ENCODE measurements around the gene ZPLD1. TPM values are rescaled to one million over a fixed set of nuclear protein-coding genes. Genes with fewer than 3 reads are reported as not detected.

Gene ZPLD1
- total and polyA plus RNA-seq, 4 donors: 0.05 TPM; not detected in 3

GRCh38 chr3:102464261-102464660, 29.4 kb downstream of the ZPLD1 start:
- no peak overlapping the region for H3K27ac ChIP-seq (ENCODE audit: low read depth in 1 of 2, low read length in 1 of 2)
- H3K27me3 ChIP-seq (ENCODE audit: control insufficient read depth in 3 of 3, insufficient read depth in 3 of 3, low read length in 2 of 3): no peaks in the 10 kb centered on the region
- ATAC-seq (ENCODE audit: insufficient read depth, low FRiP score) (no peak), DNase-seq (no peak)
- peaks cover 0 to 5% (median 0%) of the 10 kb centered on the region in 5 donors for H3K4me1 ChIP-seq (ENCODE audit: control insufficient read depth in 5 of 5, insufficient read depth in 5 of 5, low read length in 5 of 5)
- no peaks in the 10 kb centered on the region for H3K36me3 ChIP-seq (ENCODE audit: control insufficient read depth in 4 of 4, insufficient read depth in 4 of 4, low read length in 4 of 4)
- TF ChIP-seq, protein P1, sequence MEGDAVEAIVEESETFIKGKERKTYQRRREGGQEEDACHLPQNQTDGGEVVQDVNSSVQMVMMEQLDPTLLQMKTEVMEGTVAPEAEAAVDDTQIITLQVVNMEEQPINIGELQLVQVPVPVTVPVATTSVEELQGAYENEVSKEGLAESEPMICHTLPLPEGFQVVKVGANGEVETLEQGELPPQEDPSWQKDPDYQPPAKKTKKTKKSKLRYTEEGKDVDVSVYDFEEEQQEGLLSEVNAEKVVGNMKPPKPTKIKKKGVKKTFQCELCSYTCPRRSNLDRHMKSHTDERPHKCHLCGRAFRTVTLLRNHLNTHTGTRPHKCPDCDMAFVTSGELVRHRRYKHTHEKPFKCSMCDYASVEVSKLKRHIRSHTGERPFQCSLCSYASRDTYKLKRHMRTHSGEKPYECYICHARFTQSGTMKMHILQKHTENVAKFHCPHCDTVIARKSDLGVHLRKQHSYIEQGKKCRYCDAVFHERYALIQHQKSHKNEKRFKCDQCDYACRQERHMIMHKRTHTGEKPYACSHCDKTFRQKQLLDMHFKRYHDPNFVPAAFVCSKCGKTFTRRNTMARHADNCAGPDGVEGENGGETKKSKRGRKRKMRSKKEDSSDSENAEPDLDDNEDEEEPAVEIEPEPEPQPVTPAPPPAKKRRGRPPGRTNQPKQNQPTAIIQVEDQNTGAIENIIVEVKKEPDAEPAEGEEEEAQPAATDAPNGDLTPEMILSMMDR (IDR thresholded peaks at IDR 0.05; ENCODE audit: control extremely low read depth, extremely low read depth): no peak
- H3K9me3 ChIP-seq (ENCODE audit: control insufficient read depth in 4 of 4, insufficient read depth in 3 of 4, low read length in 3 of 4): no peaks in the 10 kb centered on the region
- H3K4me3 ChIP-seq: no peak overlapping the region
- no peak overlapping the region for H3K9ac ChIP-seq (ENCODE audit: insufficient read depth in 1 of 2, low read length in 2 of 2)
- 90 to 95% methylated on average over 2 of the region's 2 CpGs for WGBS, 2 donors

GRCh38 chr3:102466001-102466400, 31.2 kb downstream of the ZPLD1 start:
- no peak overlapping the region for H3K27ac ChIP-seq (ENCODE audit: low read depth in 1 of 2, low read length in 1 of 2)
- no peaks in the 10 kb centered on the region for H3K36me3 ChIP-seq (ENCODE audit: control insufficient read depth in 4 of 4, insufficient read depth in 4 of 4, low read length in 4 of 4)
- DNase-seq (peak in 2 of 3 donors; percentile 38 to 61), ATAC-seq (ENCODE audit: insufficient read depth, low FRiP score) (no peak)
- H3K4me1 ChIP-seq (ENCODE audit: control insufficient read depth in 5 of 5, insufficient read depth in 5 of 5, low read length in 5 of 5): peaks cover 0 to 8% (median 0%) of the 10 kb centered on the region in 5 donors
- TF ChIP-seq, protein P1 (IDR thresholded peaks at IDR 0.05; ENCODE audit: control extremely low read depth, extremely low read depth): no peak
- no peak overlapping the region for H3K9ac ChIP-seq (ENCODE audit: insufficient read depth in 1 of 2, low read length in 2 of 2)
- no peaks in the 10 kb centered on the region for H3K9me3 ChIP-seq (ENCODE audit: control insufficient read depth in 4 of 4, insufficient read depth in 3 of 4, low read length in 3 of 4)
- no peaks in the 10 kb centered on the region for H3K27me3 ChIP-seq (ENCODE audit: control insufficient read depth in 3 of 3, insufficient read depth in 3 of 3, low read length in 2 of 3)
- no peak overlapping the region for H3K4me3 ChIP-seq
- WGBS, 2 donors: 46 to 62% methylated on average over 1 of the region's 1 CpG

- Histone ChIP-seq H3K36me3 (ENCODE audit: control insufficient read depth in 4 of 4, insufficient read depth in 4 of 4, low read length in 4 of 4) (no peaks in the 10 kb centered on the region), H3K27ac (ENCODE audit: low read depth in 1 of 2, low read length in 1 of 2) (no peak overlapping the region), H3K4me1 (ENCODE audit: control insufficient read depth in 5 of 5, insufficient read depth in 5 of 5, low read length in 5 of 5) (peaks cover 0 to 8% (median 0%) of the 10 kb centered on the region in 5 donors), H3K9me3 (ENCODE audit: control insufficient read depth in 4 of 4, insufficient read depth in 3 of 4, low read length in 3 of 4) (no peaks in the 10 kb centered on the region), H3K9ac (ENCODE audit: insufficient read depth in 1 of 2, low read length in 2 of 2) (no peak overlapping the region), H3K27me3 (ENCODE audit: control insufficient read depth in 3 of 3, insufficient read depth in 3 of 3, low read length in 2 of 3) (no peaks in the 10 kb centered on the region), H3K4me3 (no peak overlapping the region)
- ATAC-seq (ENCODE audit: insufficient read depth, low FRiP score) (no peak), DNase-seq (no peak)
- 91 to 94% methylated on average over 6 of the region's 6 CpGs for WGBS, 2 donors
- TF ChIP-seq, protein P1 (IDR thresholded peaks at IDR 0.05; ENCODE audit: control extremely low read depth, extremely low read depth): no peak
Measured at GRCh38 chr3:102470066-102470465, 35.3 kb downstream of the ZPLD1 start.

GRCh38 chr3:102471001-102471400, 36.2 kb downstream of the ZPLD1 start:
- ATAC-seq (ENCODE audit: insufficient read depth, low FRiP score): no peak
- H3K9me3 ChIP-seq (ENCODE audit: control insufficient read depth in 4 of 4, insufficient read depth in 3 of 4, low read length in 3 of 4): no peaks in the 10 kb centered on the region

More at GRCh38 chr3:102471001-102471400, 36.2 kb downstream of the ZPLD1 start:
- Histone ChIP-seq H3K4me3 (no peak overlapping the region), H3K36me3 (ENCODE audit: control insufficient read depth in 4 of 4, insufficient read depth in 4 of 4, low read length in 4 of 4) (no peaks in the 10 kb centered on the region), H3K27ac (ENCODE audit: low read depth in 1 of 2, low read length in 1 of 2) (no peak overlapping the region), H3K27me3 (ENCODE audit: control insufficient read depth in 3 of 3, insufficient read depth in 3 of 3, low read length in 2 of 3) (no peaks in the 10 kb centered on the region), H3K4me1 (ENCODE audit: control insufficient read depth in 5 of 5, insufficient read depth in 5 of 5, low read length in 5 of 5) (peaks cover 0 to 9% (median 0%) of the 10 kb centered on the region in 5 donors), H3K9ac (ENCODE audit: insufficient read depth in 1 of 2, low read length in 2 of 2) (no peak overlapping the region)
- WGBS, 2 donors: 89 to 91% methylated on average over 10 of the region's 10 CpGs
- TF ChIP-seq, protein P1 (IDR thresholded peaks at IDR 0.05; ENCODE audit: control extremely low read depth, extremely low read depth): no peak
- DNase-seq: no peak
